Measurements from ENCODE around the gene PZP. TPM values are rescaled to one million over a fixed set of nuclear protein-coding genes. Genes with fewer than 3 reads are reported as not detected.

The PZP gene
- total and polyA plus RNA-seq, 2 of the 8 experiments (the other 6 are each of a cell fraction or from before 2014, with no cell fraction given): 0.08 TPM; not detected in 1

DNA sequence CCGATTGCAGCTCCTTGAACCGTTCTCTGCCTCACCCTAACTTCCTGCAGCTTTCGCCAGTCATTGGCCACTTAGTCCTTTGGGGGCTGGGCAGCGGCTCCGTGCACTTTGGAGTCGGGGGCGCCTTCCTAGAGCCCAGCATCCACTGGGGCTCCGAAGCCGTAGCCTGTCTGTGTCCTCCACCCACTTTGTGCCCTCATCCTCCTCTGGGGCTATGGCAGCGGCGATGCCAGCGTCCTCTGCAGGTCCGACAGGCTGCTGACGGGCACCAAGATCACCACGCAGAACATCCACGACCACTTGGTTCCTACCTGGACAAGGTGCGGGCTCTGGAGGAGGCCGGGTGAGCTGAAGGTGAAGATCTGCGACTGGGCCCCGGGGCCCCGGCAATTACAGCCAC is 80.7 kb downstream of the PZP start:
- Histone ChIP-seq H3K36me3 (ENCODE audit: control insufficient read depth in 2 of 4, insufficient read depth in 4 of 4, low read length in 3 of 4) (no peaks in the 10 kb centered on the region), H3K79me1 (ENCODE audit: low read depth, low read length) (no peaks in the 10 kb centered on the region), H3K56ac (replicated peaks; ENCODE audit: insufficient read length, low read depth, low read length) (no peak overlapping the region), H3K18ac (ENCODE audit: extremely low read depth, low read length) (no peak overlapping the region), H3K27ac (ENCODE audit: low read depth, low read length) (no peak overlapping the region), H3K27me3 (replicated peaks in 1 of 4; ENCODE audit: control insufficient read depth in 3 of 4, extremely low read depth in 1 of 4, insufficient read depth in 3 of 4, low read length in 3 of 4) (no peaks in the 10 kb centered on the region), H3K79me2 (ENCODE audit: control insufficient read depth in 1 of 2, insufficient read depth in 2 of 2, low read length in 2 of 2) (no peaks in the 10 kb centered on the region), H4K8ac (ENCODE audit: extremely low read depth, insufficient read depth, low read length) (no peak overlapping the region), H3K9ac (replicated peaks in 1 of 4; ENCODE audit: extremely low read depth in 1 of 4, low read depth in 3 of 4, low read length in 3 of 4) (no peak overlapping the region), H2AK5ac (ENCODE audit: low read depth, low read length) (no peak overlapping the region), H3K14ac (ENCODE audit: insufficient read length) (no peak overlapping the region), H2BK5ac (ENCODE audit: low read depth, low read length) (no peak overlapping the region), H2BK15ac (ENCODE audit: low read length) (no peak overlapping the region), H2AFZ (ENCODE audit: low read length) (no peak overlapping the region), H2BK120ac (replicated peaks; ENCODE audit: low read depth, low read length) (no peak overlapping the region), H4K91ac (replicated peaks; ENCODE audit: insufficient read length, low read length) (no peak overlapping the region), H2BK20ac (ENCODE audit: low read length) (no peak overlapping the region), H4K5ac (ENCODE audit: insufficient read length, low read depth, low read length) (no peak overlapping the region), H4K20me1 (replicated peaks in 1 of 2; ENCODE audit: control insufficient read depth in 1 of 2, insufficient read depth in 2 of 2, low read length in 2 of 2) (no peaks in the 10 kb centered on the region), H3K4me1 (replicated peaks in 1 of 4; ENCODE audit: control insufficient read depth in 3 of 4, insufficient read depth in 4 of 4, low read length in 3 of 4) (no peaks in the 10 kb centered on the region), H2BK12ac (ENCODE audit: low read depth, low read length) (no peak overlapping the region; the same call in 1 of the 2 replicates), H3K4ac (replicated peaks; ENCODE audit: insufficient read length, low read depth, low read length) (no peak overlapping the region), H3K4me3 (ENCODE audit: extremely low read depth in 1 of 4, insufficient read depth in 2 of 4, low read depth in 3 of 4, low read length in 4 of 4) (no peak overlapping the region), H3K23ac (ENCODE audit: insufficient read length) (no peak overlapping the region), H3K9me3 (ENCODE audit: insufficient read depth in 2 of 2, low read depth in 1 of 2, low read length in 1 of 2) (peaks cover 0 to 9% of the 10 kb centered on the region in 2 experiments; a peak in 1 of 4 replicates), H3K4me2 (ENCODE audit: insufficient read depth in 1 of 2, low read depth in 2 of 2, low read length in 2 of 2) (no peak overlapping the region), H3K23me2 (ENCODE audit: low read depth, low read length) (no peaks in the 10 kb centered on the region)
- no peak for DNase-seq (ENCODE audit: low read depth in 1 of 2, low spot score in 2 of 2)
- CTCF ChIA-PET (ENCODE audit: partially characterized antibody): interaction anchor here (0.9 to 1.7 kb wide), 2 partner anchors 8 to 16 kb away, joined by 3 to 8 read pairs; no protein-coding TSS in a partner anchor
- WGBS, 2 experiments (ENCODE audit: extremely low coverage in 1 of 2, insufficient coverage in 1 of 2, insufficient read length in 1 of 2, insufficient replicate concordance in 2 of 2, low coverage in 1 of 2, low lambda C conversion rate in 2 of 2, missing lambda C conversion rate in 1 of 2): 96% methylated on average over 14 of the region's 21 CpGs; no CpG with 5 or more reads in 1 of the 2 experiments
- POLR2A ChIA-PET (ENCODE audit: partially characterized antibody): no interaction called here
- no peak for FAIRE-seq
- no peak for TF ChIP-seq CBX8 (IDR thresholded peaks at IDR 0.05; ENCODE audit: borderline replicate concordance, low read depth, low read length)
